Left lobe of liver (tissue), 2 donors: ENCODE results near the gene RUNX1. TPM values are rescaled to one million over a fixed set of nuclear protein-coding genes. Genes with fewer than 3 reads are reported as not detected.

ENCODE experiments used
- ATAC-seq: fragments of 200-7000 bp; cut with Tn5 transposase; one replicate; pipeline ENCODE4 v1.9.1; 2020; ENCODE audit warnings: mild to moderate bottlenecking, moderate library complexity
- DNase-seq: peaks from one replicate; pipeline ENCODE4 v3.0.0-alpha.2; 2020; ENCODE audit warnings: low spot score
- total RNA-seq: library from RNA; stranded (reverse); gene quantifications from one replicate; pipeline ENCODE4 v1.2.1, GENCODE V29; 2021
- donor health status: DM: no; HTN: no; CAD: no; lungs with moderate emphysema.
- donor health status: DM: no; HTN: yes; CAD: no.

Gene RUNX1
- total RNA-seq, 1 donor from 2014 or later: 4.3 TPM

DNA sequence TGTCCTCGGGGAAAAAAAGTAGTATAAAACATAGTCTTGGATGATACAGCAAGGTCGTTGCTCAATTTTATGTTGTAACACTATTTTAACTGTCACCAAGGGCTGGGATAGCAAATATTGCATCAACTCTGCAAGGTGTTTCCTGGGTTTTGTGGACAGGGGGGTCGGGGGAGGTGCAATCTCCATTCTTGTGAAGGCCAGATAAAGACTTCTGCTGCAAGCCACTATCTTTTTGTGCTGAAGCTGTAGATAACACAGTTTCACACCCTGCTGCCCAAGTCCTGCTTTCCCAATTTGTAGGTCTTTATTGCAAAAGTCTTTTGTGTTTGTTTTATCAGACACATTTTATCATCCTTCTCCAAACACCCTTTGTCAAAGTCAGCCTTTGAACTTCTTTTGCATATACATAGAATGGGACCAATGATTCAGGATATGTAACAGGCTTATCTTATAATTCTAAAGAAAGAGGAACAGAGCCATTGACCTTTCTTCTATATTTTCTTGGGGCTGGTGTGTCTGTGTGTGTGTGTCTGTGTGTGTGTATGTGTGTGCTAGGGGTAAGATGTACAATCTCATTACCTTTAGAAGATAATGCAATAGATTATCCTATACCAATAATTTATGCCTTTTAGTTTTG is 140.6 kb downstream of the RUNX1 start:
- peak; percentile 72 for ATAC-seq
- DNase-seq: peak; percentile 79

- ATAC-seq (no peak), DNase-seq (no peak)
Observed at GRCh38 chr21:34907461-34908418, 141.4 kb downstream of the RUNX1 start.

- no peak for DNase-seq
- no peak for ATAC-seq
Observed at GRCh38 chr21:34906401-34906800, 142.7 kb downstream of the RUNX1 start.

GRCh38 chr21:34905218-34905537 is 143.9 kb downstream of the RUNX1 start:
- ATAC-seq (no peak), DNase-seq (no peak)

- ATAC-seq (no peak), DNase-seq (no peak)
Observed at GRCh38 chr21:34904526-34905217, 144.4 kb downstream of the RUNX1 start.

- no peak for DNase-seq
Observed at GRCh38 chr21:34900376-34900775, 148.7 kb downstream of the RUNX1 start.

GRCh38 chr21:34899760-34900159 is 149.3 kb downstream of the RUNX1 start:
- ATAC-seq (no peak), DNase-seq (no peak)

More at GRCh38 chr21:34900376-34900775, 148.7 kb downstream of the RUNX1 start:
- no peak for ATAC-seq

DNA sequence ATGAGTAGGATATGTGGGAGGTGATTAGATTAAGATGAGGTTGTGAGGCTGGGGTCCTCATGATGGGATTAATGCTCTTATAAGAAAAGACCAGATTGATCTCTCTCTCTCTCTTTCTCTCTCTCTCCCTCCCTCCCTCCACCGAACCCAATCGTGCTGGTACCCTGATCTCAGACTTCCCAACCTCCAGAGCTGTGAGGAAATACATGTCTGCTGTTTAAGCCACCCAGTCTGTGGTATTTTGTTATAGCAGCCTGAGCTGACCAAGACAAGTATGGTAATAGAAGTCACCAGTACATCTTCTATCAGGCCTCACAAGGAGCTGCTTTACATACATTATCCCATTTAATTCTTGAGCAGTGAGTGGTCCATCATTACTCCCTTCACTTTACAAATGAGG is 149.8 kb downstream of the RUNX1 start:
- DNase-seq (no peak), ATAC-seq (no peak)

- ATAC-seq: no peak
Observed at GRCh38 chr21:34897828-34898227, 151.3 kb downstream of the RUNX1 start.

DNA sequence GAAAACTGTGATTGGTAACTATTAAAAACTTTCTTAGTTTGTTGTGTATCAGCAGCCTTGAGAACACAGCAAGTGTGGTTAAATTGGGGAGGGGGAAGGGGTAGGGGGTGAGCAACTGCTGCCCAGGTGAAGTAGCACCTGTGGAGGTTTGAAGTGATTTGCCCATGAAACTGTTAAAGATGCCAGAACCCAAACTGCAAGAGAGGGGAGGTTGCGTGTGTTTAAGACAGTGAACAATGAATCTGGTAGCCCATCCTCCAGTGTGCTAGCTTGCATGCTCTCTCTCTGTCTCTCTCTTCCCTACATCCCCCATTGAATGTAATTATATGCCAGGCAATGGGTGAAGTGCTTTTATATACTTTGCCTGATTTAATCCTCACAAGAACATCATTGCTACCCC is 154.7 kb downstream of the RUNX1 start:
- DNase-seq (no peak), ATAC-seq (no peak)

More at GRCh38 chr21:34897828-34898227, 151.3 kb downstream of the RUNX1 start:
- no peak for DNase-seq

DNA sequence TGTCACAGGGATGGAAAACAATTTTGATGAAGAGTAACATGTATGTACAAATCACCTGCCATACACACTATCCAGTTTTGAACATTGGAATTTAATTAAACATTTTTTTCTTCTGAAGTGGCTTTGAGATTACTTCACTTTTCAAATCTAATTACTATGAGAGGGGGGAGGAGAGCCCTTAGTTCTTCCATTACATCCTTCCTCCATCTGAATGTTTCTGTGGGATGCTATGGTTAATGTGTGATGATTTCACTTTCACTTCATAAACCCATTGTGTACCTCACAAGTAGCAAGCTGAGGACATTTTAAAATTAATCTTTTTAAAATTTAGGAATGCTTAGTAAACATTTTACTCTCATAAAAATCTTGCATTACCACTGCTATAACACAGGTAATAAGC is 156.9 kb downstream of the RUNX1 start:
- ATAC-seq (no peak), DNase-seq (no peak)

GRCh38 chr21:34891613-34891943 is 157.5 kb downstream of the RUNX1 start:
- no peak for DNase-seq
- ATAC-seq: no peak

DNA sequence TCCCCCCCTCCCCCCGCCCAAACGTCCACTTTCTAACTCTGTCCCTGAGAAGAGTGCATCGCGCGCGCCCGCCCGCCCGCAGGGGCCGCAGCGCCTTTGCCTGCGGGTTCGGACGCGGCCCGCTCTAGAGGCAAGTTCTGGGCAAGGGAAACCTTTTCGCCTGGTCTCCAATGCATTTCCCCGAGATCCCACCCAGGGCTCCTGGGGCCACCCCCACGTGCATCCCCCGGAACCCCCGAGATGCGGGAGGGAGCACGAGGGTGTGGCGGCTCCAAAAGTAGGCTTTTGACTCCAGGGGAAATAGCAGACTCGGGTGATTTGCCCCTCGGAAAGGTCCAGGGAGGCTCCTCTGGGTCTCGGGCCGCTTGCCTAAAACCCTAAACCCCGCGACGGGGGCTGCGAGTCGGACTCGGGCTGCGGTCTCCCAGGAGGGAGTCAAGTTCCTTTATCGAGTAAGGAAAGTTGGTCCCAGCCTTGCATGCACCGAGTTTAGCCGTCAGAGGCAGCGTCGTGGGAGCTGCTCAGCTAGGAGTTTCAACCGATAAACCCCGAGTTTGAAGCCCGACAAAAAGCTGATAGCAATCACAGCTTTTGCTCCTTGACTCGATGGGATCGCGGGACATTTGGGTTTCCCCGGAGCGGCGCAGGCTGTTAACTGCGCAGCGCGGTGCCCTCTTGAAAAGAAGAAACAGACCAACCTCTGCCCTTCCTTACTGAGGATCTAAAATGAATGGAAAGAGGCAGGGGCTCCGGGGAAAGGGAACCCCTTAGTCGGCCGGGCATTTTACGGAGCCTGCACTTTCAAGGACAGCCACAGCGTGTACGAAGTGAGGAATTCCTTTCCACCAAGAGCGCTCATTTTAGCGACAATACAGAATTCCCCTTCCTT is 158.1 kb downstream of the RUNX1 start:
- ATAC-seq: no peak
- no peak for DNase-seq

GRCh38 chr21:34890470-34890723 is 158.7 kb downstream of the RUNX1 start:
- no peak for ATAC-seq
- no peak for DNase-seq

- DNase-seq (peak; percentile 75), ATAC-seq (peak; percentile 70)
Observed at GRCh38 chr21:34889676-34890469, 159.2 kb downstream of the RUNX1 start.

DNA sequence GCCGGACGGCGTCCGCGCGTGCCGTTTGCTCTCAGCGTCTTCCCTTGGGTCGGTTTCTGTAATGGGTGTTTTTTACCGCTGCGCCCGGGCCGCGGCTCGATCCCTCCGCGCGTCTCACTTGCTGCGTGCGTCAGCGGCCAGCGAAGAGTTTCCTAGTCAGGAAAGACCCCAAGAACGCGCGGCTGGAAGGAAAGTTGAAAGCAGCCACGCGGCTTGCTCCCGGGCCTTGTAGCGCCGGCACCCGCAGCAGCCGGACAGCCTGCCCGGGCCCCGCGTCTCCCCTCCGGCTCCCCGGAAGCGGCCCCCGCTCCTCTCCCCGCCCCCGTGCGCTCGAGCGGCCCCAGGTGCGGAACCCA is 159.8 kb downstream of the RUNX1 start:
- ATAC-seq (no peak), DNase-seq (peak; percentile 64)

DNA sequence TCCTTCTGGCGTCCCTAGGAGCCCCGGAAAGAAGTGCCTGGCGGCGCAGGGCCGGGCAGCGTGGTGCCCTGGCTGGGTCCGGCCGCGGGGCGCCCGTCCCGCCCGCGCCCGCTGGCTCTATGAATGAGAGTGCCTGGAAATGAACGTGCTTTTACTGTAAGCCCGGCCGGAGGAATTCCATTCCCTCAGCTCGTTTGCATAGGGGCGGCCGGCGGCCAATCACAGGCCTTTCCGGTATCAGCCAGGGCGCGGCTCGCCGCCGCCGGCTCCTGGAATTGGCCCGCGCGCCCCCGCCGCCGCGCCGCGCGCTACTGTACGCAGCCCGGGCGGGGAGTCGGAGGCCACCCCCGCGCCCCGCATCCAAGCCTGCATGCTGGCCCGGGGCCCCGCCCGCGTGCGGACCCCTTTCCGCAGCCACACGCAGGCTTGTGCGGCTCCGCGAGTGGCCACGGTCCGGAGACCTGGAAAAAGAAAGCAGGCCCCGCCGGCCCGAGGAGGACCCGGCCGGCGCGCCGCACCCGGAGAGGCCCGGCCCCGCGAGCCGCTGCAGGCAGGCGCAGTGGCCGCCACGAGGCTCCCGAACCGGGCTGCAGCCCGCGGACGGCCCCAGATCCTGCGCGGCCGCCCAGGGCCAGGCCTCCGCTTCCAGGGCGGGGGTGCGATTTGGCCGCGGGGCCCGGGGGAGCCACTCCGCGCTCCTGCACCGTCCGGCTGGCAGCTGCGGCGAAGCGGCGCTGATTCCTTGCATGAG is 160.4 kb downstream of the RUNX1 start:
- ATAC-seq: peak; percentile 80
- peak; percentile 96 for DNase-seq

DNA sequence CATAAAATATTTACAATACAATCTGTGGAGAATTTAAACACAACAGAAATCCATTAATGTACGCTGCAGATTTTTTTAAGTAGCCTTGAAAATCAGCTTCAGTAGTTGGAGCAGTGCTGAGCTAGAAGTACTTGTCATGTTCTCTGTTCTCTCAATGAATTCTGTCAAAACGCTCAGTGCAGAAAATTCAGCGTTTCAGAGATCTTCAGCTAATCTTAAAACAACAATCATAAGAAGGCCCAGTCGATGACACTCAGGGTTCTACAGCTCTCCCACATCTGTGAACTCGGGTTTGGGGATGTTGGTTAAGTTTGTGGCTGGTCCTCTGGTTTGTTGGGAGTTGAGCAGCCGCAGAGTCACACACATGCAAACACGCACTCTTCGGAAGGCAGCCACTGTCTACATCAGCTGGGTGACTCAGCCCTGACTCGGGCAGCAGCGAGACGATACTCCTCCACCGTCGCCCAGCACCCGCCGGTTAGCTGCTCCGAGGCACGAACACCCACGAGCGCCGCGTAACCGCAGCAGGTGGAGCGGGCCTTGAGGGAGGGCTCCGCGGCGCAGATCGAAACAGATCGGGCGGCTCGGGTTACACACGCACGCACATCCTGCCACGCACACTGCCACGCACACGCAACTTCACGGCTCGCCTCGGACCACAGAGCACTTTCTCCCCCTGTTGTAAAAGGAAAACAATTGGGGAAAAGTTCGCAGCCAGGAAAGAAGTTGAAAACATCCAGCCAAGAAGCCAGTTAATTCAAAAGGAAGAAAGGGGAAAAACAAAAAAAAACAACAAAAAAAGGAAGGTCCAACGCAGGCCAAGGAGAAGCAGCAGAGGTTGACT is 161.2 kb downstream of the RUNX1 start:
- DNase-seq (peak; percentile 70), ATAC-seq (peak; percentile 34)

GRCh38 chr21:34887105-34887442 is 162.0 kb downstream of the RUNX1 start:
- no peak for DNase-seq
- no peak for ATAC-seq
